Activated T-cell treated with anti-CD3 and anti-CD28 coated beads for 24 hours (primary cell): Measurements from ENCODE around the gene NDUFS6.

ENCODE experiments used
- DNase-seq: peaks from one replicate; pipeline ENCODE4 v3.0.0-alpha.2; 2020; ENCODE audit warnings: low read depth

NDUFS6 gene

DNA sequence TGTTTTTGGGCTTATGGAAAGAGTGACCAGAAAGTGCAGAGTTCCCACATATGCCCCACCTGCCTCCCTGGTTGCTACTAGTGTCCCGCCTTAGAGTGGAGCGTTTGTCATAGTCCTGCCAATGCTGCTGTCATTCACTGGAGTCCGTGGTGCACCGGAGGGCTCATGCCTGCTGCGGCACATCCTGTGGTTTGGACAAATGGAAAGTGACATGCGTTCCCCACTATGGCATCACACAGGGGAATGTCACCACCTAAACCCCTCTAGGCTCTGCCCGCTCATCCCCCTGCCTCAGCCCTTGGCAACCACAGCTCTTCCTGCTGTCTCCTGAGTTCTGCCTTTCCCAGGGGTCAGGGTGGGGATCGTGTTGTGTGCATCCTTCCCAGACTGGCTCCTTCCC lies 52.3 kb downstream of the NDUFS6 start:
- DNase-seq, result no peak

DNA sequence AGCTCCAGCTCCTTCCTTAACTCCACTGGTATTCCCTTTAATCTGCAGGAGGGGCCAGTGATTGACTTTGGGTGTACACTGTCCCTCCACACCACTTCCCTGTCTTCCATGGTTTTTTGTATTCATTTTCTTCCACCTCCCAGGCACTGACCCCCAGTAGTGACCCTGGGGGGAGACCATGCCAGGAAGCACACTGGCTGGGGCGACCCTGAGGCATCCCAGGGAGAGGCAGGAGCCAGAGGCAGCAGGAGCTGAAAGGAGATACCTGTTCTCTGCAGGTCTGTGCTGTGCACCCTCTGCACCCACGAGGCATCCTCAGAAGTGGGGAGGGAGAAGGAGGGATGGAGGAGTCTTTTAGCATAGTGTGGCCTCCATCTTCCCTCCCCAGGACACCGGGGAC lies 53.9 kb downstream of the NDUFS6 start:
- DNase-seq, result no peak

DNA sequence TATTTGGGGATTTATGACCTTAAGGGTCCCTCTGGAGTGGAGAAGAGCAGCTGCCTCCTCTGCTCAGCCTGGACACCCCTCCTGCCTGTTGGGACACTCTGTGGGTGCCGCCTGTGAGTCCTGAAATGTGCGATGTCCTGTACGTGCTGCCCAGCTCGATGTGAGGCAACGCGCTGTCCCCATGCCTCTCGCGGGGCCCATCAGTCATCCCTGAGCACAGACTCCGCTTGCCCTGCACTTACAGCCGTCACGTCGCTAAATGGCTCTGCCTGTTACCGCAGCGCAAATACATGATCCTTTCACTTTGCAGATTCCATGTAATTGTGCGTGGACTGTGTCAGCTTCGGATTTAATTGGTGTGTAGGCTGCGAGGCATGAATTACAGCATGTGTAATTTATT lies 54.4 kb downstream of the NDUFS6 start:
- DNase-seq, result no peak

DNA sequence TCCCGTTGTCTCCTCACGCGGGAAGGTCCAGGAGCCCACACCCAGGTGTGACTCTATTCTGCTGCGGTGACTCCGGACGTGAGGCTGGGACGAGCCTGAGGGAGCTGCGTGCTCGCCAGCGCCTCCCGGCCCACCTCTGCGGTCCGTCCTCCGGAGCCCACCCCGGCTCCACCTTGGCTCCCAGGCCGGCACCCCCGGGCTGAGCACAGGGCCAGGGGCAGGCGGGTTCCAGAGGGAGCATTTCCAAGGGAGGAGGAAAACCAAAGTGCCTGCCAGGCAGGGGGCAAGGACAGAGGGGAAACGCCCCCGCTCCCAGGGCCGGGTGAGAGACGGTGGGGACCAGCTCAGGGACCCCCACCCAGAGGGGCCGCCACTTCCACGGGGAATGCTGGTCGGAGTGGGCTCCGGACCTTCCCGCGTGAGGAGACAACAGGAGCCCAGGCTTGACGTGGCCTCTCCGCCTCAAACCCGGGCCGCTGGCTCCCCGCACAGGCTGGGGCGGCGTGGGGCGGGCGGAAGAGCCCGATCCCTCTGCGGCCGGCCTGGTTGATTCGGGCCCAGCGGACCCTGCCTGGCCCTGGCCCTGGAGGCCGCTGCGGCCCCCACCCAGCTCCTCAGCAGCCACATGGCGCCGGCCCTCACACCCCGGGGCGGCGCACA lies 55.5 kb downstream of the NDUFS6 start:
- DNase-seq, result no peak

DNA sequence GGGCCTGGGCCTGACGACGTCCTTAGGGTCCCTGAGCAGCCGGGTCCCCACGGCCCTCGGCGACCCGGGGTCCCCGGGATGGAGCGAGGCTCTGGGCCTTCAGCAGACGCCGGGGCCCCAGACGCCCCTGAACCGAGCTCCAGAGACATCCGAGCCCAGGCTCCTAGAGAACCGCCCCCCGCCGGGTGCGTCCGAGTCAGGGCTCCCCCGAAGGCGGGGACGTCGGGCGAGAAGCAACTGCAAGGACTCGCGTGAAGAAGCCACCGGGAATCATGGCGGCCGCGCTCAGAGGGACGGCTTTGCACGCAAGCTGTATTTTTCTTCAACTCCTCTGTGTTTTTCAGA lies 56.0 kb downstream of the NDUFS6 start:
- no peak for DNase-seq

DNA sequence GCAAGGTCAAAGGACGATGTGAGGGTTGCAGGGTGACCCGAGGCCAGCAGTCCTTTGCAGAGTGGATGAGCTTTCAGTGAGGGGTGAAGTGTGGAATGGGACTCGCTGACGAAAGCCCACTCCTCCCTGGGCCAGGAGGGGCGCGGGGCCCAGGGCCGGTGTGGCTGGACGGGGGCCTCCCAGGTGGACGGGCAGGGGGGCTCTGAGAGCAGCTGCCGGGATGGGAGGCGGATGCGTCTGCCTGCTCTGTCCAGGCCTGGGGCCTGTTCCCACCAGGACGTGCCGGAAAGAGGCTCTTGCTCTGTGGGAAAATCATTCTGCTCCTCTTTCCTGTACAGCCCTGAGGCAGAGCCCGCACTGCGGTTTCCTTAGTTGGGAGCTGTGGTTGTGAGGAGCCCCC lies 57.2 kb downstream of the NDUFS6 start:
- DNase-seq, result no peak

DNA sequence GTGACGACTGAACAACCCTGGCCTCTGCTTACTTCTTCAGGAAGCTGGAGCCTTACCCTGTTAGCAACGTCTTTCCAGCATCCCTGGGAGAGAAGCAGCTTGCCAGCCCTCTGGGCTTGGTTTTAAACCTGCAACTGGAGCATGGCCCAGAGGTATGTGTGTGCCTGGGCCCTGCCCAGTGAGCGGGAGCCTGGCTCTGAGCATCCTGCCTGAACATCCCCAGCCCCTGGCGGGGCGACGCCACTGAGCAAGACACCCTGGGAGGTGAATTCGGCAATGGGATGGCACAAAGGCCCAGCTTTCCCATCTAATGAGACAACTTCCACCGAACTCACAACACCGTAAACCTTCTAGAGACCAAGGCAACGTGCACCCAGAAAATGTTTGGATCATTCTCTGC lies 57.9 kb downstream of the NDUFS6 start:
- DNase-seq, result no peak

DNA sequence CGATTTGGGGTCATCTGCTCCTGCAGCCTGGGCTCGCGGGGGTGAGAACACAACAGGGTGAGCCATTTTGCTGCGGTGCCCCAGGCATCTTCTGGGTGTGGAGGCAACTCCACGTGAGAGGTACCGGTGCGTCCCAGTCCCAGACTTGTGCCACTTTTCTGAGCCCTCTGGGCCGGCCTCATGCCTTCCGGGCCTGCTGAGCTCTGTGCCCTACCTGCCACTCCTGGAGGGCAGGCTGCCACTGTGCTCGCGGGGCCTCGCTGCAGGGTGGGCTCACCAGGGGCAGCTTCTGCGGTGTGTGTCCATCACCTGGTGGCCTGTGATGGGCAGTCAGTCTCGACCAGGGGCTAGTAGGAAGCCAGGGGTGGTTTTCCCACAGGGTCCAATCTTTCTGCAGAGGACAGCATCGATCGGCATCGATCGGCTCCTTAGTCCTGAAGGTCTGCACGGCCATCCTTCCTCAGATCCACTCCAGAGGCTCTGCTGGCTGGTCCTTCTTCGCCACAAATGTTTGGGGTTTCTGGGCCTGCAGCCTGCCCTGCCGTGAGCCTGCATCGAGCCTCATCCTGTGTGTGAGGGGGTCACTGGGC lies 58.9 kb downstream of the NDUFS6 start:
- no peak for DNase-seq

DNA sequence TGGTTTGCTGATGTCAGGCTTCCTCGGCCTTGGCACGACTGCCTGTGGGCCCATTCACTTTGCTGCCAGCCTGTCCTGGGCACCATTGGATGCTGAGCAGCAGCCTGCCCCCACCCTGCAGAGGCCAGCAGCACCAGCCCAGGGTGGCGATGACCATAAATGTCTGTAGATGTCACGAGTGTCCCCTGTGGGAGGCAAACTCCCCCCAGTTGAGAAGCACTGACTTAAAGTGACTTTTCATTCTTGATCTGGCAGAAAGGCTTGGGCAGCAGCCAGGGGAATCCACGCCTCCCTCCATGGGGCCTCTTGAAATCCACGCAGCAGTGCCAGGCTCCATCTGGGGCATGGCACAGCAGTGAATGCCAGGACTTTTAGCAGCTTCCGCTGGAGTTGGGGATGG lies 59.7 kb downstream of the NDUFS6 start:
- no peak for DNase-seq

DNA sequence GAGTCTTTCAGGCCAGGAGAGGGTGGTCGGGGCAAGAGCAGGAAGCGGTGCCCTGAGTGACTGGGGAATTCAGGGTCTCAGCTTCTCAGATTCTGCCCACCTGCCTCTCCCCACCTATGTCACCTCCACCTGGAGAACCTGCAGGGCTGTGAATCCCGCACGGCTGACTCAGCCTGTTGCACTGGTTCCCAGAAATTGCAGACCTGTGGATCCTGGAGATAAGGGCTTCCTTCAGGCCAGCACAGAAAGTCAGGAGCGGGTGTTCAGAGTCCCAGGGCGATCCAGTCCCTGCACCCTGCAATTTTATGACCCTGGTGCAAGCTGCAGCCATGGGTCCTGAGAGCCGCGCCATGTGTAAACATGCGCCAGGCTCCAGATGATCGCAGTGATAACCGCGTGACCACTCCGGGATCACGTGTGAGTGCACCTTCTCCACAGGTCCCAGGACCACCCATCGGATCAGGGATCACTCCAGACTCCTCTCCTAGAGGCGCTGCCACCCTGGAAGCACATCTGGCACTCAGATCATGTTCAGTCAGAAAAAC lies 63.8 kb downstream of the NDUFS6 start:
- DNase-seq, result no peak

DNA sequence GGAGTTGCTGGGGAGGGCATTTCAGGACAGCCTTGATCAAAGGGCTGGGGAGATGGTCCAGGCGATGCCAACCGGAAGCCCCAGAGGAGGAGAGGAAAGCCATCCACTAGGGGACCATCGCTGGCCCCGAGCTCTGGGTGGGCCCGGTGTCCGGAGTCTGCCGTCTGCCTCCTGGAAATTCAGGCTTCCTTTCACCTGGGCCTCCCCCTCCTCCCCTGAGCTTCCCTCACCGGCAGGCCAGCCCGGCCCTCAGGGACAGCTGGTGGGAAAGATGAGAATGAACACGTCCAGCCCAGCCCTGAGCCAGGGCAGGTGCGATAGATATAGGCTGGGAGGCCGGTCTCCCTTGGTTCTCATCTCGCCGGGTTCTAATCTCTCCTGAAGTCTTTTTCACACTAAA lies 64.3 kb downstream of the NDUFS6 start:
- no peak for DNase-seq
